D721Med (cell line): ENCODE measurements around the gene SCN8A.

Source experiments
- DNase-seq: peaks from one replicate; pipeline ENCODE4 v3.0.0; 2011; ENCODE audit warnings: low spot score; ENCODE audit not compliant: insufficient read length
- FAIRE-seq: peaks from 2 replicates; lab custom pipeline; 2011; peaks lifted over from hg19 to GRCh38; lab: Jason Lieb, UNC
- CTCF ChIP-seq: IDR thresholded peaks from 2 replicates; pipeline ENCODE4 v1.5.1; 2012; ENCODE audit warnings: mild to moderate bottlenecking, control low read depth; ENCODE audit not compliant: insufficient read depth; ENCODE audit errors: missing control alignments

The SCN8A gene

GRCh38 chr12:51692016-51692415, 101.0 kb downstream of the SCN8A start:
- DNase-seq, result no peak
- no peak for TF ChIP-seq CTCF
- no peak for FAIRE-seq

GRCh38 chr12:51693569-51693968, 102.5 kb downstream of the SCN8A start:
- DNase-seq, result no peak
- FAIRE-seq, result no peak
- TF ChIP-seq CTCF, result no peak

DNA sequence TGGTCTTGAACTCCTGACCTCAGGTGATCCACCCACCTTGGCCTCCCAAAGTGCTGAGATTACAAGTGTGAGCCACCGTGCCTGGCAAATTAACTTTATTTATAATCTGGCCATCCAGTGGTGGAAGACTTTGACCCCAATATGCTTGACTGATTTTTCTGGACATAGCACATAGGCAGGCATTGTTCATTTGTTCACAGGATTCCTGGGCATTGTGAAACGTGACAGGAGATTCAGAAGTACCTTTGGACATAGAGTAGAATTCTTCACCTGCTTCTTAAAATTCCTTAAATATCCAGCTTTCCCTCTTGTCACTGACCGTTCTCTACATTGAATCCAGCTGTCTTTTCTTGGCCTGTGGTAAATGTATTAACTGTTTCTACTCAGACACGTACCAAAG, 103.1 kb downstream of the SCN8A start:
- DNase-seq, result no peak
- no peak for FAIRE-seq
- no peak for TF ChIP-seq CTCF

DNA sequence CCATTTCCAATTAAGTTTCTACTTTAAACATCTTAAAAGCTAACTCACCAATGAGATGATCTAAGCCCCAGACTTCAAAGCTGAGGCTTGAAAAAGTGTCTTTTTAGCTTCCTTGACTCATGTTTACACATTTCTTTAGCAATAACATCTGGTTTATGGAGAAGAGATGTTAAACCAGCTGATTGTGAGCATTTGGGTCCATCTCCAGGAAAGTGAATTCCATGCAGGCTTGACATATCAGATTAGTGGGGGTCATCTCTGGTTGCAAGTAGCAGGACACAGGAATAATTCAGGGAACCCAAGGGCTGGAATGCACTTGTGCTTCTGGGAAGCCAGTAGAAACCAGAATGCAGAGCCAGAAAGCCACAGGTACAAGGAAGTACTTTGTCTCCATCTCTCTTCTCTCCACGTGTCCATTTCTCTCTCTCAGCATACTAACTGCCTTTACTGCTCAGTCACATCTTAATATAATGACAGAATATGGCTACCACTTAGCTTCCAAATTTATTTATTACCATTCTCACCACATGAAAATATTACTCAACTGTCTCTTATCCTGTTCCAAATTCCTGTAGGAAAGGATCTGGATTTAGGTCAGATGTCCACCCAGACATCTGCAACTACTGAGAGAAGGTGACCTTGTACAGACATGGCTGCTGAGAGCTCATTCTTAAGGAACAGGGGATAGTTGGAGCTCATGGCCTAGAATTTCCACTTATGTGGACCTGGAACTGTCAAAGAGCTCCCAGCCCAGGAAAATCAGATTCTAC, 104.4 kb downstream of the SCN8A start:
- FAIRE-seq, result no peak
- DNase-seq, result no peak
- no peak for TF ChIP-seq CTCF

- no peak for DNase-seq
- no peak for TF ChIP-seq CTCF
- no peak for FAIRE-seq
These were observed 108.2 kb downstream of the SCN8A start for GRCh38 chr12:51699219-51699618.

DNA sequence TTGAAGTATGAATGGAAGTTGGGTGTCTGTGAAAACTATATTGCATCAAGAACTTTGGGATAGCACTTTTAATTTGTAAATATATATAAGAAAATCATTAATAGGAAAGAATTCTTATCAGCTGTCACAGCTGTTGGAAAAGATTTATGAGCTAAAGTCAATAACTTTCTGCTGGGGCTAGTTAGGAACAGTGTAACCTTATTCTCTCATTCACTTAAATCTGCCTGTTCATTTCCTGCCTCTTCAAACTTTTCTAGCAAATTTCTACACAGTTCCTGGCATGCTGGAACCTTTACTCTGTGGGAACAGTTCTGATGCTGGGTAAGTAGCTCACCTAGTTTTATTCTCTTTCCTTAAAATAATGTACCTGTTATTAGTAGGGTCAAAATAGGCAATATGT, 109.9 kb downstream of the SCN8A start:
- FAIRE-seq (no peak), DNase-seq (no peak)
- no peak for TF ChIP-seq CTCF

GRCh38 chr12:51702587-51702986, 111.6 kb downstream of the SCN8A start:
- FAIRE-seq (no peak), DNase-seq (no peak)
- no peak for TF ChIP-seq CTCF
